HepG2 (cell line): Measurements from ENCODE around the gene PDK3. TPM values are rescaled to one million over a fixed set of nuclear protein-coding genes. Genes with fewer than 3 reads are reported as not detected.

Source experiments
- ATAC-seq: fragments of 200-7000 bp; cut with Tn5 transposase; 3 replicates; pipeline ENCODE4 v1.9.1; 2020; ENCODE audit warnings: mild to moderate bottlenecking, moderate library complexity
- BruUV-seq: library from RNA; stranded (reverse); fragments of 400-500 nt; replicated peaks from 2 replicates; lab custom pipeline; 2021; lab: Mats Ljungman, UMichigan
- CTCF ChIA-PET: fragments of 300-600 bp; formaldehyde crosslinking; extraction: SDS; loops from one replicate; lab custom pipeline; 2021; ENCODE audit warnings: low total read pairs, inconsistent platforms, low intra/inter-chr PET ratio; lab: Yijun Ruan, JAX
- POLR2A ChIA-PET: fragments of 350-600 bp; sonication (Branson Sonifier 250); formaldehyde crosslinking; loops from one replicate; lab custom pipeline; 2020; ENCODE audit warnings: antibody characterized with exemption, inconsistent platforms; lab: Yijun Ruan, JAX
- DNase-seq: peaks from one replicate; pipeline ENCODE4 v3.0.0-alpha.2; 2015; ENCODE audit warnings: low spot score
- FAIRE-seq: peaks from 3 replicates; lab custom pipeline; 2011; peaks lifted over from hg19 to GRCh38; lab: Jason Lieb, UNC
- H2AFZ ChIP-seq: one replicate; pipeline ENCODE4 v1.6.1; 2011; ENCODE audit warnings: low read length, inconsistent platforms
- H3K27ac ChIP-seq: fragments of 300-600 bp; 3 replicates; pipeline ENCODE4 v1.8.0; 2011; ENCODE audit warnings: mixed run types, mild to moderate bottlenecking, mixed read lengths, low read length, inconsistent platforms; ENCODE audit not compliant: insufficient read depth; ENCODE audit errors: extremely low read length
- H3K27me3 ChIP-seq, 2 experiments: fragments of 200-600 bp in 1 of 2; 2 replicates in 1 of 2; 3 replicates in 1 of 2; pipeline versions ENCODE4 v1.6.0 to v1.8.0; 2011; ENCODE audit warnings: low read length in 2 of 2, mild to moderate bottlenecking in 2 of 2, moderate library complexity in 2 of 2, inconsistent platforms in 1 of 2; ENCODE audit not compliant: insufficient read depth in 2 of 2, control insufficient read depth in 1 of 2
- H3K36me3 ChIP-seq, 2 experiments: fragments of 200-600 bp in 1 of 2; replicated peaks in 1 of 2; 2 replicates in 1 of 2; 3 replicates in 1 of 2; pipeline versions ENCODE4 v1.5.1 to v1.8.0; 2011; ENCODE audit warnings: low read length in 2 of 2, inconsistent platforms in 1 of 2; ENCODE audit not compliant: insufficient read depth in 2 of 2, control insufficient read depth in 1 of 2
- H3K4me1 ChIP-seq: 2 replicates; pipeline ENCODE4 v1.5.1; 2012; ENCODE audit warnings: low read length, inconsistent platforms; ENCODE audit not compliant: insufficient read depth
- H3K4me2 ChIP-seq: 2 replicates; pipeline ENCODE4 v1.6.0; 2011; ENCODE audit warnings: low read depth, low read length, inconsistent platforms
- H3K4me3 ChIP-seq, 3 experiments: fragments of 200-600 bp in 1 of 3; sonication (generic), shearing (Covaris generic) in 1 of 3; replicated peaks in 1 of 3; 2 replicates each; pipeline ENCODE4 v1.5.1; 2011 to 2016; ENCODE audit warnings: low read length in 3 of 3, inconsistent platforms in 2 of 3, low read depth in 2 of 3, mild to moderate bottlenecking in 2 of 3, control low read depth in 1 of 3, mixed read lengths in 1 of 3; ENCODE audit not compliant: insufficient read depth in 1 of 3
- H3K79me2 ChIP-seq: one replicate; pipeline ENCODE4 v1.6.1; 2011; ENCODE audit warnings: low read length, inconsistent platforms; ENCODE audit not compliant: insufficient read depth
- H3K9ac ChIP-seq: 2 replicates; pipeline ENCODE4 v1.6.0; 2011; ENCODE audit warnings: mild to moderate bottlenecking, low read depth, low read length, inconsistent platforms; ENCODE audit not compliant: insufficient read depth
- H3K9me3 ChIP-seq: 2 replicates; pipeline ENCODE4 v1.5.1; 2012; ENCODE audit warnings: mild to moderate bottlenecking, low read length
- H4K20me1 ChIP-seq: 2 replicates; pipeline ENCODE4 v1.6.0; 2011; ENCODE audit warnings: inconsistent platforms, mild to moderate bottlenecking, low read length, moderate library complexity; ENCODE audit not compliant: insufficient read depth
- ATF2 ChIP-seq: sonication (generic); formaldehyde crosslinking; IDR thresholded peaks from 2 replicates; pipeline ENCODE4 v1.4.0; 2020; ENCODE audit warnings: missing genetic modification reagents
- GPN1 ChIP-seq: sonication (generic); formaldehyde crosslinking; IDR thresholded peaks from 2 replicates; pipeline ENCODE4 v1.5.1; 2020; ENCODE audit warnings: missing genetic modification reagents, borderline replicate concordance
- KMT2A ChIP-seq: sonication (generic); formaldehyde crosslinking; IDR thresholded peaks from 2 replicates; pipeline ENCODE4 v1.4.0; 2020; ENCODE audit warnings: missing genetic modification reagents
- PHF8 ChIP-seq: sonication (generic); formaldehyde crosslinking; IDR thresholded peaks from 2 replicates; pipeline ENCODE4 v1.5.0; 2020; ENCODE audit warnings: missing genetic modification reagents
- PPARG ChIP-seq: conservative IDR thresholded peaks from 2 replicates; pipeline ENCODE4 v1.6.1; 2016; ENCODE audit warnings: missing biosample characterization, missing genetic modification reagents
- SETDB1 ChIP-seq: sonication (generic); formaldehyde crosslinking; IDR thresholded peaks from 2 replicates; pipeline ENCODE4 v1.5.1; 2020; ENCODE audit warnings: missing genetic modification reagents, mild to moderate bottlenecking, borderline replicate concordance
- SMAD1 ChIP-seq: sonication (generic); formaldehyde crosslinking; IDR thresholded peaks from 2 replicates; pipeline ENCODE4 v1.4.0; 2020; ENCODE audit warnings: missing genetic modification reagents, low read depth, mild to moderate bottlenecking, borderline replicate concordance
- ZBTB7A ChIP-seq: sonication (generic); formaldehyde crosslinking; IDR thresholded peaks from 2 replicates; pipeline ENCODE4 v1.8.0; 2022; ENCODE audit warnings: mild to moderate bottlenecking, missing genetic modification reagents
- ZHX1 ChIP-seq: sonication (generic); formaldehyde crosslinking; IDR thresholded peaks from 2 replicates; pipeline ENCODE4 v1.8.1; 2022; ENCODE audit warnings: low read depth, mild to moderate bottlenecking, missing genetic modification reagents
- ZIK1 ChIP-seq: sonication (generic); formaldehyde crosslinking; IDR thresholded peaks from 2 replicates; pipeline ENCODE4 v1.5.0; 2020; ENCODE audit warnings: mild to moderate bottlenecking, low read depth, missing genetic modification reagents, borderline replicate concordance
- ZNF124 ChIP-seq: sonication (generic); formaldehyde crosslinking; IDR thresholded peaks from 2 replicates; pipeline ENCODE4 v1.4.0; 2020; ENCODE audit warnings: missing genetic modification reagents
- ZNF224 ChIP-seq: sonication (generic); formaldehyde crosslinking; IDR thresholded peaks from 2 replicates; pipeline ENCODE4 v1.5.0; 2020; ENCODE audit warnings: mild to moderate bottlenecking, missing genetic modification reagents
- ZNF292 ChIP-seq: sonication (generic); formaldehyde crosslinking; IDR thresholded peaks from 2 replicates; pipeline ENCODE4 v1.8.1; 2022; ENCODE audit warnings: mild to moderate bottlenecking, low read depth, missing genetic modification reagents, borderline replicate concordance
- ZNF784 ChIP-seq: sonication (generic); formaldehyde crosslinking; IDR thresholded peaks from 2 replicates; pipeline ENCODE4 v1.5.1; 2020; ENCODE audit warnings: missing genetic modification reagents, mild to moderate bottlenecking, borderline replicate concordance
- WGBS: methylation state at CpG from one replicate; pipeline ENCODE4 v1.1.6; 2017; ENCODE audit warnings: low lambda C conversion rate; 5-methylcytosine and 5-hydroxymethylcytosine counted together
- in situ Hi-C: cut with HindIII; loops from 2 replicates; pipeline ENCODE4 v1.10.0; 2017; ENCODE audit warnings: low pct_unique_long_range_greater_than_20kb; ENCODE audit not compliant: extremely low pct_ligation_motif_present
- intact Hi-C: fragments of 100-400 bp; cut with micrococcal nuclease; formaldehyde crosslinking; loops from one replicate; pipeline ENCODE4 v1.10.0; 2022; ENCODE audit not compliant: unreplicated experiment
- polyA plus RNA-seq, 8 experiments: library from polyadenylated mRNA; depleted of rRNA in 3 of 8; stranded (reverse) in 7 of 8; unstranded in 1 of 8; fragments of >200 nt; fragmentation: Illumina TruSeq in 4 of 8; extraction: Trizol in 4 of 8; gene quantifications; 2 replicates each; pipeline versions ENCODE4 v1.2.1 to v1.2.3, GENCODE V29; 2011 to 2016; ENCODE audit warnings: low read depth in 4 of 8, missing spikeins in 1 of 8, mixed read lengths in 1 of 8; ENCODE audit not compliant: insufficient read depth in 1 of 8
- total RNA-seq, 5 experiments: library from RNA; depleted of rRNA; stranded (reverse); fragments of >200 nt; fragmentation: Illumina TruSeq; extraction: Trizol; gene quantifications; 2 replicates each; pipeline ENCODE4 v1.2.3, GENCODE V29; 2016; ENCODE audit warnings: low read depth in 1 of 5
- TF ChIP-seq, protein P1 (sequence below): IDR thresholded peaks from 2 replicates; pipeline ENCODE4 v1.6.1; 2018; ENCODE audit warnings: missing genetic modification reagents, mild to moderate bottlenecking, missing compliant biosample characterization
- TF ChIP-seq, protein P2 (sequence below): sonication (generic); formaldehyde crosslinking; IDR thresholded peaks from 2 replicates; pipeline ENCODE4 v1.9.0; 2021; ENCODE audit warnings: missing genetic modification reagents, mild to moderate bottlenecking, borderline replicate concordance

PDK3 gene
- total and polyA plus RNA-seq, 2 of the 13 experiments (the other 11 are each of a cell fraction or from before 2014, with no cell fraction given), result 9.1 to 10.5 TPM

DNA sequence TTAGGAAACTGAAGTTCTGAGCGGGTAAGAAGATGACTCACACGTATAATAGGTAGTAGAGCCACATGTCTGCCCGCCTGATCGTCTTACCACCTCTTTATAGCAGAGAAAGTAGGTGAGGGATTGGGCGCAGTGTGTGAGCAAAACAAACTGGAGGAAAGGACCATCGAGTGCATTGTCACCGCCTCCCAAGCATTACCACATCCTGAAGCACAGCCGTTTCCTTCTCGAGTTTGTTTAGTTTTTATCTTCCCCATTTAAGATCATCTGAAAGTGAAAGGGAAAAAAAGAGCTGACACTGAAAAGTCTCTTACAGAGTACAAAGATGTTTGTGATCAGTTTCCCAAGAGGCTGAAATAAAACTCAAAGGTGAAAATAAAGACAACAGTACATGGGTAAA lies 14.8 kb downstream of the PDK3 start (continued):
- TF ChIP-seq, protein P1, sequence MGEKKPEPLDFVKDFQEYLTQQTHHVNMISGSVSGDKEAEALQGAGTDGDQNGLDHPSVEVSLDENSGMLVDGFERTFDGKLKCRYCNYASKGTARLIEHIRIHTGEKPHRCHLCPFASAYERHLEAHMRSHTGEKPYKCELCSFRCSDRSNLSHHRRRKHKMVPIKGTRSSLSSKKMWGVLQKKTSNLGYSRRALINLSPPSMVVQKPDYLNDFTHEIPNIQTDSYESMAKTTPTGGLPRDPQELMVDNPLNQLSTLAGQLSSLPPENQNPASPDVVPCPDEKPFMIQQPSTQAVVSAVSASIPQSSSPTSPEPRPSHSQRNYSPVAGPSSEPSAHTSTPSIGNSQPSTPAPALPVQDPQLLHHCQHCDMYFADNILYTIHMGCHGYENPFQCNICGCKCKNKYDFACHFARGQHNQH (CRISPR knock-in tag), result no peak
- no peak for TF ChIP-seq ZIK1 (CRISPR knock-in tag)
- no peak for TF ChIP-seq PPARG (CRISPR knock-in tag)
- no peak for TF ChIP-seq ZNF124 (CRISPR knock-in tag)
- TF ChIP-seq ZNF224 (CRISPR knock-in tag), result no peak
- no peak for TF ChIP-seq ZNF784 (CRISPR knock-in tag)

DNA sequence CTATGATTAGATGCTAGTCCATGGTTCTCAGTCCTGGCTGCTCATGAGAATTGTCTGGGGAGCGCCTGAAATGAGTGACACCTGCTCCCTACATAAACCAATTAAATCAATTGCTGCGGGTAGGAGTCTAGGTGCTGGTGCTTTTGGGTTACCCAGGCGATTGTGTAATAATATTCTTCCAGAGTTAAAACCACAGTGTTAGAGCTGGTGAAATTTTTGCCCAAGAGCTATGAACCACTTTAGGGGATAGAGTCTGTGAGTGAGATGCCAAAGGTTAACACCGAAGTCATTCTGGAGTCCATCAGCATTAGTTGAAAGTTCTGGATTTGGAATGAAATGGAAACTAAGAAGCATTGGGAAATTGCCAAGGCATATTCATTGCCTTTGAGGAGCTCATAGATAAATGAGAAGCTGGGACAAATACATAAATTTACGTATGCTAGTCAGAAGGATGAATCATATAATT lies 15.3 kb downstream of the PDK3 start:
- FAIRE-seq, result no peak
- Histone ChIP-seq H3K27ac (no peak overlapping the region), H3K4me2 (no peak overlapping the region), H3K4me1 (no peaks in the 10 kb centered on the region), H3K27me3 (no peaks in the 10 kb centered on the region), H3K9ac (no peak overlapping the region), H3K36me3 (no peaks in the 10 kb centered on the region), H3K4me3 (no peak overlapping the region), H3K79me2 (no peaks in the 10 kb centered on the region), H2AFZ (no peak overlapping the region), H3K9me3 (no peaks in the 10 kb centered on the region), H4K20me1 (no peaks in the 10 kb centered on the region)
- ChIA-PET POLR2A (no interaction called here), CTCF (no interaction called here)
- ATAC-seq, result no peak
- no peak for DNase-seq
- WGBS, result 98% methylated on average over 4 of the region's 5 CpGs
- intact Hi-C loops (no loop called here), in situ Hi-C loops (no loop called here)
- BruUV-seq, result no TSS peak
- TF ChIP-seq PHF8 (CRISPR knock-in tag) (no peak), GPN1 (CRISPR knock-in tag) (no peak), ZHX1 (CRISPR knock-in tag) (no peak), SETDB1 (CRISPR knock-in tag) (no peak), KMT2A (no peak), SMAD1 (no peak), ZBTB7A (CRISPR knock-in tag) (no peak), ZNF292 (CRISPR knock-in tag) (no peak), ATF2 (CRISPR knock-in tag) (no peak)
- TF ChIP-seq, protein P2, sequence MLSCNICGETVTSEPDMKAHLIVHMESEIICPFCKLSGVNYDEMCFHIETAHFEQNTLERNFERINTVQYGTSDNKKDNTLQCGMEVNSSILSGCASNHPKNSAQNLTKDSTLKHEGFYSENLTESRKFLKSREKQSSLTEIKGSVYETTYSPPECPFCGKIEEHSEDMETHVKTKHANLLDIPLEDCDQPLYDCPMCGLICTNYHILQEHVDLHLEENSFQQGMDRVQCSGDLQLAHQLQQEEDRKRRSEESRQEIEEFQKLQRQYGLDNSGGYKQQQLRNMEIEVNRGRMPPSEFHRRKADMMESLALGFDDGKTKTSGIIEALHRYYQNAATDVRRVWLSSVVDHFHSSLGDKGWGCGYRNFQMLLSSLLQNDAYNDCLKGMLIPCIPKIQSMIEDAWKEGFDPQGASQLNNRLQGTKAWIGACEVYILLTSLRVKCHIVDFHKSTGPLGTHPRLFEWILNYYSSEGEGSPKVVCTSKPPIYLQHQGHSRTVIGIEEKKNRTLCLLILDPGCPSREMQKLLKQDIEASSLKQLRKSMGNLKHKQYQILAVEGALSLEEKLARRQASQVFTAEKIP (CRISPR knock-in tag), result no peak
